IMR-90 (cell line): ENCODE measurements around the gene FNBP1L. TPM values are rescaled to one million over a fixed set of nuclear protein-coding genes. Genes with fewer than 3 reads are reported as not detected.

Experiments used
- ATAC-seq: fragments of 200-7000 bp; cut with Tn5 transposase; 2 replicates; pipeline ENCODE4 v1.9.1; 2020; ENCODE audit warnings: low read depth, mild to moderate bottlenecking, moderate library complexity
- BruUV-seq: library from RNA; stranded (reverse); fragments of 400-500 nt; replicated peaks from 2 replicates; lab custom pipeline; 2021; lab: Mats Ljungman, UMichigan
- CTCF ChIA-PET: fragments of 300-600 bp; formaldehyde crosslinking; extraction: SDS; loops from one replicate; lab custom pipeline; 2021; ENCODE audit warnings: antibody characterized with exemption; lab: Yijun Ruan, JAX
- POLR2A ChIA-PET: fragments of 300-600 bp; sonication (Branson Sonifier 250); formaldehyde crosslinking; loops from one replicate; lab custom pipeline; 2022; ENCODE audit warnings: antibody characterized with exemption; ENCODE audit not compliant: unreplicated experiment; lab: Charles Lee
- DNase-seq: peaks from one replicate; pipeline ENCODE4 v3.0.0; 2013
- H2AFZ ChIP-seq: replicated peaks from 2 replicates; pipeline ENCODE3; 2013; ENCODE audit warnings: low read length, mild to moderate bottlenecking; ENCODE audit not compliant: poor library complexity
- H2AK5ac ChIP-seq: 2 replicates; pipeline ENCODE4 v1.6.1; 2013; ENCODE audit warnings: low read depth, low read length, inconsistent platforms
- H2AK9ac ChIP-seq: replicated peaks from 2 replicates; pipeline ENCODE3; 2013; ENCODE audit warnings: mild to moderate bottlenecking, low read depth, low read length, moderate library complexity; ENCODE audit not compliant: poor library complexity
- H2BK120ac ChIP-seq: 2 replicates; pipeline ENCODE4 v1.6.1; 2013; ENCODE audit warnings: low read depth, low read length, inconsistent platforms
- H2BK15ac ChIP-seq: 3 replicates; pipeline ENCODE4 v1.6.1; 2013; ENCODE audit warnings: low read depth, low read length, inconsistent platforms
- H2BK20ac ChIP-seq: 2 replicates; pipeline ENCODE4 v1.6.1; 2013; ENCODE audit warnings: low read depth, mild to moderate bottlenecking, inconsistent platforms, low read length, moderate library complexity
- H2BK5ac ChIP-seq: 2 replicates; pipeline ENCODE4 v1.6.1; 2013; ENCODE audit warnings: mild to moderate bottlenecking, low read depth, low read length, inconsistent platforms; ENCODE audit not compliant: poor library complexity, severe bottlenecking
- H3K14ac ChIP-seq: replicated peaks from 2 replicates; pipeline ENCODE4 v1.6.1; 2013; ENCODE audit warnings: low read depth, low read length, inconsistent platforms
- H3K18ac ChIP-seq: 2 replicates; pipeline ENCODE4 v1.6.1; 2013; ENCODE audit warnings: low read depth, low read length, control low read depth
- H3K23ac ChIP-seq: 2 replicates; pipeline ENCODE4 v1.6.1; 2013; ENCODE audit warnings: low read depth, low read length, inconsistent platforms
- H3K27ac ChIP-seq: 2 replicates; pipeline ENCODE4 v1.5.1; 2013; ENCODE audit warnings: mild to moderate bottlenecking, control low read depth, low read length; ENCODE audit not compliant: insufficient read depth
- H3K27me3 ChIP-seq: 2 replicates; pipeline ENCODE4 v1.6.1; 2013; ENCODE audit warnings: low read length; ENCODE audit not compliant: control insufficient read depth, insufficient read depth
- H3K36me3 ChIP-seq: 2 replicates; pipeline ENCODE4 v1.6.1; 2013; ENCODE audit warnings: low read length, mixed read lengths; ENCODE audit not compliant: control insufficient read depth, insufficient read depth
- H3K4ac ChIP-seq: 2 replicates; pipeline ENCODE4 v1.6.1; 2013; ENCODE audit warnings: low read depth, low read length, inconsistent platforms
- H3K4me1 ChIP-seq: 2 replicates; pipeline ENCODE4 v1.6.1; 2013; ENCODE audit warnings: low read length, mixed read lengths; ENCODE audit not compliant: control insufficient read depth, insufficient read depth
- H3K4me2 ChIP-seq: 2 replicates; pipeline ENCODE4 v1.6.1; 2013; ENCODE audit warnings: low read depth, mild to moderate bottlenecking, control low read depth, low read length, moderate library complexity
- H3K4me3 ChIP-seq: 2 replicates; pipeline ENCODE4 v1.5.1; 2013; ENCODE audit warnings: low read depth, mild to moderate bottlenecking, control low read depth, low read length, moderate library complexity; ENCODE audit not compliant: insufficient read depth
- H3K56ac ChIP-seq: 2 replicates; pipeline ENCODE4 v1.6.1; 2013; ENCODE audit warnings: low read length, inconsistent platforms; ENCODE audit not compliant: insufficient read depth; ENCODE audit errors: extremely low read depth
- H3K79me1 ChIP-seq, 2 experiments: 2 replicates each; pipeline ENCODE4 v1.6.1; 2013; ENCODE audit warnings: low read length in 2 of 2, inconsistent platforms in 1 of 2, low read depth in 1 of 2
- H3K9ac ChIP-seq: 2 replicates; pipeline ENCODE4 v1.6.1; 2013; ENCODE audit warnings: low read depth, low read length, control low read depth
- H3K9me1 ChIP-seq: 2 replicates; pipeline ENCODE4 v1.6.1; 2013; ENCODE audit warnings: low read length, inconsistent platforms; ENCODE audit not compliant: insufficient read depth
- H3K9me3 ChIP-seq: 2 replicates; pipeline ENCODE4 v1.6.1; 2013; ENCODE audit warnings: low read length; ENCODE audit not compliant: control insufficient read depth, insufficient read depth
- H4K20me1 ChIP-seq: 2 replicates; pipeline ENCODE4 v1.6.1; 2013; ENCODE audit warnings: low read length, inconsistent platforms; ENCODE audit not compliant: insufficient read depth
- H4K5ac ChIP-seq: 2 replicates; pipeline ENCODE4 v1.6.1; 2013; ENCODE audit warnings: mild to moderate bottlenecking, low read depth, low read length, control low read depth
- H4K8ac ChIP-seq, 2 experiments: 2 replicates each; pipeline ENCODE4 v1.6.1; 2013; ENCODE audit warnings: low read depth in 2 of 2, low read length in 2 of 2, control low read depth in 1 of 2, inconsistent platforms in 1 of 2
- H4K91ac ChIP-seq: 2 replicates; pipeline ENCODE4 v1.6.1; 2013; ENCODE audit warnings: low read depth, low read length, inconsistent platforms; ENCODE audit not compliant: insufficient read depth
- MAZ ChIP-seq: IDR thresholded peaks from 2 replicates; pipeline ENCODE4 v1.6.1; 2012; ENCODE audit warnings: low read depth, mild to moderate bottlenecking, low read length, improper control_type of control experiment, moderate library complexity, borderline replicate concordance
- dilution Hi-C: fragments of 300-500 bp; cut with HindIII; formaldehyde crosslinking; loops from one replicate; pipeline ENCODE4 v1.14.3; 2018; ENCODE audit warnings: low sequenced_read_pairs; ENCODE audit not compliant: unreplicated experiment
- in situ Hi-C: fragments of 300-500 bp; cut with MboI; formaldehyde crosslinking; loops from 3 replicates; pipeline ENCODE4 v1.14.3; 2019; ENCODE audit warnings: low sequenced_read_pairs, inconsistent platforms, mixed read lengths
- intact Hi-C: fragments of 100-400 bp; cut with micrococcal nuclease; formaldehyde crosslinking; loops from 2 replicates; pipeline ENCODE4 v1.10.0; 2022
- polyA plus RNA-seq, 3 experiments: library from polyadenylated mRNA; depleted of rRNA; stranded (reverse); fragments of >200 nt; gene quantifications; 2 replicates each; pipeline ENCODE4 v1.2.3, GENCODE V29; 2012; ENCODE audit warnings: low replicate concordance in 1 of 3
- total RNA-seq: library from RNA; depleted of rRNA; stranded (reverse); fragments of >200 nt; gene quantifications from 2 replicates; pipeline ENCODE4 v1.2.3, GENCODE V29; 2012

Gene FNBP1L
- total and polyA plus RNA-seq, 2 of the 4 experiments (the other 2 are of a cell fraction) = 9.3 to 15.2 TPM

DNA sequence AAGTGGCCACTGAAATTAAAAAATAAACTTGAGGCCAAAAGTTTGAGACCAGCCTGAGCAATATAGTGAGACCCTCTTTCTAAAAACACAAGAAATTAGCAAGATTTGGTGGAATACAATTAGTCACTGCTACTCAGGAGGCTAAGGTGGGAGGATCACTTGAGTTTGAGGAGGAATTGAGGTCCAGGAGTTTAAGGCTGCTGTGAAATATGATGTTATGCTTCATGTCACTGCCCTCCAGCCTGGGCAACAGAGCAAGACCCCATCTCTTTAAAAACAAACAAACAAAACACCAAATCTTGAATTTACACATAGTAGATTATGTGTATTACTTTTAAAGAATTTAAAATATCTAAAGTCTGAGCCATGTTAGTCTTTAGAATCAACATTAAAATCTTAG is 6.3 kb upstream of the FNBP1L start:
- in situ Hi-C loops = loop anchor here (10.0 kb wide), 1 partner anchor 183 kb away; no protein-coding TSS in a partner anchor
- ChIA-PET POLR2A (no interaction called here), CTCF (no interaction called here)
- H2AFZ ChIP-seq = no peak overlapping the region
- H3K9me3 ChIP-seq = no peaks in the 10 kb centered on the region
- H3K23ac ChIP-seq = no peak overlapping the region
- H3K56ac ChIP-seq = no peak overlapping the region
- no peak overlapping the region for H3K27ac ChIP-seq
- no peaks in the 10 kb centered on the region for H4K20me1 ChIP-seq
- dilution Hi-C loops = no loop called here
- no peak overlapping the region for H2BK20ac ChIP-seq
- H3K4me1 ChIP-seq = no peaks in the 10 kb centered on the region
- no peak for TF ChIP-seq MAZ
- H3K27me3 ChIP-seq = no peaks in the 10 kb centered on the region
- no peak overlapping the region for H3K4me2 ChIP-seq
- BruUV-seq = no TSS peak
- no peak overlapping the region for H3K4ac ChIP-seq
- no peak overlapping the region for H4K91ac ChIP-seq
- H4K5ac ChIP-seq = no peak overlapping the region
- no peak overlapping the region for H2BK5ac ChIP-seq
- no peak overlapping the region for H2AK5ac ChIP-seq
- H3K18ac ChIP-seq = no peak overlapping the region
- no peak overlapping the region for H3K14ac ChIP-seq
- H2BK15ac ChIP-seq = no peak overlapping the region
- ATAC-seq (no peak), DNase-seq (no peak)
- no peaks in the 10 kb centered on the region for H3K79me1 ChIP-seq
- intact Hi-C loops = no loop called here
- H4K8ac ChIP-seq = no peak overlapping the region
- no peak overlapping the region for H3K4me3 ChIP-seq
- no peaks in the 10 kb centered on the region for H3K9me1 ChIP-seq
- H2AK9ac ChIP-seq = no peak overlapping the region
- H3K9ac ChIP-seq = no peak overlapping the region
- no peak overlapping the region for H2BK120ac ChIP-seq
- H3K36me3 ChIP-seq = no peaks in the 10 kb centered on the region
